GM12878 (cell line): ENCODE data around the gene SPTBN1. TPM values are rescaled to one million over a fixed set of nuclear protein-coding genes. Genes with fewer than 3 reads are reported as not detected.

Source experiments
- ATAC-seq: fragments of 200-7000 bp; cut with Tn5 transposase; 3 replicates; pipeline ENCODE4 v1.9.1; 2020; ENCODE audit warnings: mild to moderate bottlenecking, moderate library complexity
- BruUV-seq: library from RNA; stranded (reverse); fragments of 400-500 nt; replicated peaks from 2 replicates; lab custom pipeline; 2021; lab: Mats Ljungman, UMichigan
- CTCF ChIA-PET: fragments of 300-600 bp; sonication (Branson Sonifier 250); formaldehyde crosslinking; extraction: SDS; loops from one replicate; lab custom pipeline; 2021; ENCODE audit warnings: inconsistent platforms; lab: Yijun Ruan, JAX
- POLR2A ChIA-PET: fragments of 350-600 bp; formaldehyde crosslinking; extraction: SDS; loops from one replicate; lab custom pipeline; 2021; ENCODE audit warnings: inconsistent platforms; lab: Charles Lee
- RAD21 ChIA-PET: fragments of 300-600 bp; sonication (Branson Sonifier 250); formaldehyde crosslinking; loops from one replicate; lab custom pipeline; 2023; ENCODE audit warnings: antibody characterized with exemption; ENCODE audit not compliant: unreplicated experiment; lab: Charles Lee
- SMC1A ChIA-PET: fragments of 300-600 bp; sonication (Branson Sonifier 250); formaldehyde crosslinking; loops from one replicate; lab custom pipeline; 2023; ENCODE audit not compliant: unreplicated experiment, uncharacterized antibody; lab: Charles Lee
- DNase-seq: peaks from one replicate; pipeline ENCODE4 v3.0.0-alpha.2; 2011; ENCODE audit warnings: low read depth, low spot score
- FAIRE-seq: peaks from 3 replicates; lab custom pipeline; 2011; peaks lifted over from hg19 to GRCh38; lab: Jason Lieb, UNC
- H2AFZ ChIP-seq: 2 replicates; pipeline ENCODE4 v1.6.0; 2011; ENCODE audit warnings: low read depth, low read length, control low read depth; ENCODE audit not compliant: control insufficient read depth
- H3K27ac ChIP-seq: 2 replicates; pipeline ENCODE4 v1.5.1; 2011; ENCODE audit warnings: control low read depth; ENCODE audit not compliant: control insufficient read depth, insufficient read depth
- H3K27me3 ChIP-seq, 2 experiments: replicated peaks in 1 of 2; 2 replicates each; pipeline versions ENCODE4 v1.6.0 to v1.6.1; 2011; ENCODE audit warnings: low read length in 1 of 2; ENCODE audit not compliant: control insufficient read depth in 2 of 2, insufficient read depth in 2 of 2
- H3K36me3 ChIP-seq, 2 experiments: 2 replicates each; pipeline ENCODE4 v1.5.1; 2011; ENCODE audit warnings: low read length in 1 of 2; ENCODE audit not compliant: control insufficient read depth in 2 of 2, insufficient read depth in 2 of 2
- H3K4me1 ChIP-seq: 2 replicates; pipeline ENCODE4 v1.6.1; 2011; ENCODE audit warnings: mild to moderate bottlenecking, low read length, moderate library complexity, mixed read lengths; ENCODE audit not compliant: control insufficient read depth, insufficient read depth
- H3K4me2 ChIP-seq: 2 replicates; pipeline ENCODE4 v1.6.0; 2011; ENCODE audit warnings: control low read depth; ENCODE audit not compliant: control insufficient read depth, insufficient read depth
- H3K4me3 ChIP-seq: fragments of 200-600 bp; sonication (generic); 2 replicates; pipeline ENCODE4 v1.5.1; 2016
- H3K79me2 ChIP-seq: 2 replicates; pipeline ENCODE4 v1.6.0; 2011; ENCODE audit warnings: low read length; ENCODE audit not compliant: control insufficient read depth, insufficient read depth
- H3K9ac ChIP-seq: 2 replicates; pipeline ENCODE4 v1.8.0; 2011; ENCODE audit warnings: low read length, control low read depth, mixed read lengths; ENCODE audit not compliant: control insufficient read depth, insufficient read depth
- H3K9me3 ChIP-seq: replicated peaks from 3 replicates; pipeline ENCODE4 v1.5.1; 2011; ENCODE audit warnings: mild to moderate bottlenecking, low read length; ENCODE audit not compliant: control insufficient read depth, insufficient read depth
- H4K20me1 ChIP-seq: 2 replicates; pipeline ENCODE4 v1.6.0; 2011; ENCODE audit not compliant: control insufficient read depth, insufficient read depth
- BMI1 ChIP-seq: fragments of 450-650 bp; IDR thresholded peaks from 2 replicates; pipeline ENCODE4 v1.6.1; 2016; ENCODE audit warnings: mild to moderate bottlenecking, moderate library complexity, borderline replicate concordance
- ETV6 ChIP-seq, 2 experiments: fragments of 450-650 bp in 1 of 2; IDR thresholded peaks in 1 of 2; conservative IDR thresholded peaks in 1 of 2; 2 replicates each; pipeline ENCODE4 v1.6.1; 2014; ENCODE audit warnings: antibody characterized with exemption in 1 of 2, borderline replicate concordance in 1 of 2, low read depth in 1 of 2, mild to moderate bottlenecking in 1 of 2, moderate library complexity in 1 of 2
- EZH2 ChIP-seq: IDR thresholded peaks from 2 replicates; pipeline ENCODE4 v1.6.1; 2012; ENCODE audit warnings: low read depth, mild to moderate bottlenecking, control low read depth, inconsistent platforms, low read length, borderline replicate concordance; ENCODE audit not compliant: control insufficient read depth
- HCFC1 ChIP-seq: fragments of 150-350 bp; IDR thresholded peaks from 2 replicates; pipeline ENCODE4 v1.6.1; 2014; ENCODE audit warnings: low read length
- HDAC2 ChIP-seq: fragments of 200-600 bp; sonication (generic); IDR thresholded peaks from 2 replicates; pipeline ENCODE4 v1.6.1; 2017
- MTA3 ChIP-seq: IDR thresholded peaks from 2 replicates; pipeline ENCODE4 v1.6.1; 2012; ENCODE audit warnings: low read length, inconsistent platforms, borderline replicate concordance
- MYB ChIP-seq: fragments of 150-350 bp; IDR thresholded peaks from 2 replicates; pipeline ENCODE4 v1.6.1; 2014; ENCODE audit warnings: mild to moderate bottlenecking, low read depth, low read length, borderline replicate concordance
- PBX3 ChIP-seq: IDR thresholded peaks from 2 replicates; pipeline ENCODE4 v1.6.1; 2011; ENCODE audit warnings: mild to moderate bottlenecking, low read depth, low read length, moderate library complexity; ENCODE audit not compliant: insufficient replicate concordance
- POLR2AphosphoS5 ChIP-seq: IDR thresholded peaks from 2 replicates; pipeline ENCODE4 v1.6.1; 2011; ENCODE audit warnings: mild to moderate bottlenecking, low read length, inconsistent platforms
- SMAD1 ChIP-seq: fragments of 450-650 bp; IDR thresholded peaks from 2 replicates; pipeline ENCODE4 v1.6.1; 2018; ENCODE audit warnings: mild to moderate bottlenecking, low read depth; ENCODE audit not compliant: partially characterized antibody
- TARDBP ChIP-seq: IDR thresholded peaks from 2 replicates; pipeline ENCODE4 v1.6.1; 2016; ENCODE audit warnings: borderline replicate concordance
- WRNIP1 ChIP-seq: IDR thresholded peaks from 2 replicates; pipeline ENCODE4 v1.6.1; 2011; ENCODE audit warnings: low read depth, low read length, improper control_type of control experiment, borderline replicate concordance
- ZBED1 ChIP-seq: IDR thresholded peaks from 2 replicates; pipeline ENCODE4 v1.6.1; 2016; ENCODE audit warnings: borderline replicate concordance
- ZNF687 ChIP-seq: fragments of 450-650 bp; IDR thresholded peaks from 2 replicates; pipeline ENCODE4 v1.6.1; 2017; ENCODE audit warnings: mild to moderate bottlenecking, moderate library complexity
- WGBS: methylation state at CpG from one replicate; pipeline ENCODE4 v1.1.6; 2016; ENCODE audit warnings: low lambda C conversion rate; ENCODE audit not compliant: insufficient replicate concordance, insufficient coverage; ENCODE audit errors: missing lambda C conversion rate; 5-methylcytosine and 5-hydroxymethylcytosine counted together
- in situ Hi-C: fragments of 300-500 bp; cut with MboI; formaldehyde crosslinking; loops from 9 replicates; pipeline ENCODE4 v1.14.3; 2018; ENCODE audit warnings: mixed read lengths
- intact Hi-C: fragments of 100-400 bp; cut with micrococcal nuclease; formaldehyde crosslinking; loops from one replicate; pipeline ENCODE4 v1.14.2; 2022; ENCODE audit not compliant: unreplicated experiment
- polyA plus RNA-seq, 11 experiments: library from polyadenylated mRNA; depleted of rRNA in 4 of 11; unstranded in 6 of 11; stranded (reverse) in 5 of 11; fragments of >200 nt; fragmentation: Nextera tagmentation in 4 of 11; fragmentation: Illumina TruSeq in 1 of 11; extraction: Ambion mirVana in 4 of 11; extraction: Trizol in 1 of 11; gene quantifications; 1 replicate in 1 of 11; 2 replicates in 10 of 11; pipeline versions ENCODE4 v1.2.1 to v1.2.3, GENCODE V29; 2011 to 2016; ENCODE audit warnings: inconsistent platforms in 2 of 11, missing spikeins in 2 of 11, low read depth in 1 of 11
- total RNA-seq, 4 experiments: library from RNA; depleted of rRNA in 3 of 4; stranded (reverse); fragments of >200 nt in 3 of 4; fragmentation: Illumina TruSeq in 1 of 4; extraction: Trizol in 1 of 4; gene quantifications; 2 replicates each; pipeline versions ENCODE4 v1.2.1 to v1.2.3, GENCODE V29; 2013 to 2021
- TF ChIP-seq, protein P1 (sequence below): IDR thresholded peaks from 2 replicates; pipeline ENCODE4 v1.6.1; 2012; ENCODE audit warnings: low read length, inconsistent platforms
- TF ChIP-seq, protein P2 (sequence below): fragments of 450-650 bp; IDR thresholded peaks from 2 replicates; pipeline ENCODE4 v1.6.1; 2017; ENCODE audit warnings: borderline replicate concordance

SPTBN1 gene
- total and polyA plus RNA-seq, 10 of the 15 experiments (the other 5 are each of a cell fraction or from before 2014, with no cell fraction given) = 20.6 to 154 (median 76.7) TPM

DNA sequence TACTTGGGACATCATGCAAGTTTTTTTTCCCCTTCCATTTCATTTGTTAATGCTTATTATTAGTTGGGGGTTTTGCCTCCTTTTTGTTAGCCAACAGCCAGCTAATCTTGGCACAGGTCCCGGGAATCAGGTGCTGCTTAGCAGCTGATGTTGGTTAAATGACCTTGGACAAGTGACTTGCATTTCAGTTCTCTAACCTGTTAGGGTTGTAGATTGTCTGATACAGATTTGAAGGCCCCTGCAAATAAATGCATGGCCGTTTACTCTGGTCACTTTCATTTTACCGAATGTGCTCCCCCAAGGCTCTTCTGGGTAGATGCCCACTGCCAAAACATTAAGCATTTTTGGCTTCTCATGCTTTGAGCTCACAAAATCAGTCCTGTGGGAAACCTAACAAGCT is 120.9 kb downstream of the SPTBN1 start:
- H3K9ac ChIP-seq = no peak overlapping the region
- ChIA-PET CTCF (interaction anchor here (0.6 to 5.1 kb wide), 6 partner anchors 15 to 96 kb away, joined by 3 to 29 read pairs (median 3); no protein-coding TSS in a partner anchor), RAD21 (interaction anchor here (0.8 to 10.5 kb wide), 6 partner anchors 8 to 75 kb away, joined by 3 to 195 read pairs (median 4); no protein-coding TSS in a partner anchor), SMC1A (interaction anchor here (0.9 to 15.8 kb wide), 13 partner anchors 12 to 127 kb away, joined by 3 to 569 read pairs (median 6); no protein-coding TSS in a partner anchor), POLR2A (interaction anchor here (0.6 to 18.4 kb wide), 6 partner anchors 8 to 57 kb away, joined by 3 to 504 read pairs (median 4); no protein-coding TSS in a partner anchor)
- H3K4me1 ChIP-seq = peaks cover 83% of the 10 kb centered on the region
- H3K36me3 ChIP-seq = peaks cover 0 to 3% of the 10 kb centered on the region in 2 experiments; a peak in 1 of 4 replicates
- DNase-seq (no peak), ATAC-seq (no peak), FAIRE-seq (no peak)
- peak overlapping the region; percentile 64 for H3K4me2 ChIP-seq
- H3K9me3 ChIP-seq = no peaks in the 10 kb centered on the region
- H3K79me2 ChIP-seq = peaks cover 100% of the 10 kb centered on the region
- no TSS peak for BruUV-seq
- H2AFZ ChIP-seq = no peak overlapping the region
- H4K20me1 ChIP-seq = no peaks in the 10 kb centered on the region
- no peak overlapping the region; the same call in 1 of the 2 replicates for H3K4me3 ChIP-seq
- H3K27me3 ChIP-seq = no peaks in the 10 kb centered on the region
- in situ Hi-C loops (no loop called here), intact Hi-C loops (loop anchor here (10.0 kb wide), 2 partner anchors 468 to 1038 kb away; partner anchors contain the start of gene PPP4R3B)
- 69% methylated on average over 3 of the region's 3 CpGs for WGBS
- peak overlapping the region; percentile 95 for H3K27ac ChIP-seq
- TF ChIP-seq EZH2 = no peak
- TF ChIP-seq, protein P1, sequence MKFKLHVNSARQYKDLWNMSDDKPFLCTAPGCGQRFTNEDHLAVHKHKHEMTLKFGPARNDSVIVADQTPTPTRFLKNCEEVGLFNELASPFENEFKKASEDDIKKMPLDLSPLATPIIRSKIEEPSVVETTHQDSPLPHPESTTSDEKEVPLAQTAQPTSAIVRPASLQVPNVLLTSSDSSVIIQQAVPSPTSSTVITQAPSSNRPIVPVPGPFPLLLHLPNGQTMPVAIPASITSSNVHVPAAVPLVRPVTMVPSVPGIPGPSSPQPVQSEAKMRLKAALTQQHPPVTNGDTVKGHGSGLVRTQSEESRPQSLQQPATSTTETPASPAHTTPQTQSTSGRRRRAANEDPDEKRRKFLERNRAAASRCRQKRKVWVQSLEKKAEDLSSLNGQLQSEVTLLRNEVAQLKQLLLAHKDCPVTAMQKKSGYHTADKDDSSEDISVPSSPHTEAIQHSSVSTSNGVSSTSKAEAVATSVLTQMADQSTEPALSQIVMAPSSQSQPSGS = no peak
- TF ChIP-seq, protein P2, sequence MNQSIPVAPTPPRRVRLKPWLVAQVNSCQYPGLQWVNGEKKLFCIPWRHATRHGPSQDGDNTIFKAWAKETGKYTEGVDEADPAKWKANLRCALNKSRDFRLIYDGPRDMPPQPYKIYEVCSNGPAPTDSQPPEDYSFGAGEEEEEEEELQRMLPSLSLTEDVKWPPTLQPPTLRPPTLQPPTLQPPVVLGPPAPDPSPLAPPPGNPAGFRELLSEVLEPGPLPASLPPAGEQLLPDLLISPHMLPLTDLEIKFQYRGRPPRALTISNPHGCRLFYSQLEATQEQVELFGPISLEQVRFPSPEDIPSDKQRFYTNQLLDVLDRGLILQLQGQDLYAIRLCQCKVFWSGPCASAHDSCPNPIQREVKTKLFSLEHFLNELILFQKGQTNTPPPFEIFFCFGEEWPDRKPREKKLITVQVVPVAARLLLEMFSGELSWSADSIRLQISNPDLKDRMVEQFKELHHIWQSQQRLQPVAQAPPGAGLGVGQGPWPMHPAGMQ = no peak
- no peak for TF ChIP-seq MTA3
- TF ChIP-seq ETV6 (conservative IDR thresholded peaks at IDR 0.05 in 1 of 2, IDR thresholded peaks at IDR 0.05 in 1 of 2; ENCODE audit: borderline replicate concordance in 1 of 2, low read depth in 1 of 2) = no peak
- 0 out of 2 replicates have a peak, but pooled peaks have one; percentile 28 for TF ChIP-seq ZBED1
- no peak for TF ChIP-seq TARDBP
- TF ChIP-seq POLR2AphosphoS5 = 0 out of 2 replicates have a peak, but pooled peaks have one; percentile 25
- TF ChIP-seq WRNIP1 = peak; percentile 38; the same call in 1 of the 2 replicates
- no peak for TF ChIP-seq BMI1
- no peak for TF ChIP-seq HCFC1
- peak; percentile 51 for TF ChIP-seq SMAD1
- TF ChIP-seq PBX3 = no peak
- TF ChIP-seq MYB = no peak
- TF ChIP-seq ZNF687 = peak; percentile 66; the same call in 1 of the 2 replicates
- TF ChIP-seq HDAC2 = no peak
